Transverse colon (tissue), 4 donors: ENCODE results near the gene DPH7. TPM values are rescaled to one million over a fixed set of nuclear protein-coding genes. Genes with fewer than 3 reads are reported as not detected.

ENCODE experiments used
- DNase-seq: peaks from one replicate; pipeline ENCODE4 v3.0.0-alpha.2; 2019
- H3K27ac ChIP-seq, 4 donors: fragments of 200-600 bp; sonication (generic); 2 replicates each; pipeline ENCODE4 v1.5.1; 2016 to 2018; ENCODE audit warnings: inconsistent platforms in 4 of 4
- H3K27me3 ChIP-seq: fragments of 200-600 bp; sonication (generic); 2 replicates; pipeline ENCODE4 v1.5.1; 2017; ENCODE audit warnings: inconsistent platforms
- H3K36me3 ChIP-seq, 4 donors: fragments of 200-600 bp; sonication (generic); 2 replicates each; pipeline ENCODE4 v1.5.1; 2017 to 2019; ENCODE audit warnings: inconsistent platforms in 4 of 4
- H3K4me1 ChIP-seq, 4 donors: fragments of 200-600 bp; sonication (generic); 2 replicates each; pipeline ENCODE4 v1.5.1; 2017 to 2020; ENCODE audit warnings: inconsistent platforms in 4 of 4
- H3K4me3 ChIP-seq, 4 donors: fragments of 200-600 bp; sonication (generic); 1 replicate in 1 of 4; 2 replicates in 3 of 4; pipeline versions ENCODE4 v1.5.1 to v1.6.1; 2017 to 2019; ENCODE audit warnings: inconsistent platforms in 4 of 4
- H3K9me3 ChIP-seq, 2 donors: fragments of 200-600 bp; sonication (generic); 2 replicates each; pipeline ENCODE4 v1.5.1; 2017 to 2019; ENCODE audit warnings: inconsistent platforms in 2 of 2
- EP300 ChIP-seq: sonication (generic); formaldehyde crosslinking; IDR thresholded peaks from one replicate; pipeline ENCODE4 v1.6.1; 2017; ENCODE audit warnings: antibody characterized with exemption, low read depth
- POLR2A ChIP-seq: fragments of 450-650 bp; IDR thresholded peaks from one replicate; pipeline ENCODE4 v1.6.1; 2016; ENCODE audit warnings: antibody characterized with exemption, mild to moderate bottlenecking, moderate library complexity
- POLR2AphosphoS5 ChIP-seq, 3 donors: sonication (generic); formaldehyde crosslinking; IDR thresholded peaks; one replicate each; pipeline ENCODE4 v1.6.1; 2016; ENCODE audit warnings: antibody characterized with exemption in 3 of 3
- WGBS, 2 donors: methylation state at CpG; one replicate each; pipeline ENCODE4 v1.1.5; 2018; ENCODE audit warnings: low coverage in 1 of 2; 5-methylcytosine and 5-hydroxymethylcytosine counted together
- in situ Hi-C, 4 donors: fragments of 200-750 bp; cut with MboI; loops; one replicate each; pipeline versions ENCODE4 v1.15.0 to v1.15.1; 2017; ENCODE audit warnings: low sequenced_read_pairs in 3 of 4, low pct_ligation_motif_present in 1 of 4, low pct_unique_long_range_greater_than_20kb in 1 of 4
- intact Hi-C: fragments of 100-400 bp; cut with DNase I; formaldehyde crosslinking; loops from one replicate; pipeline ENCODE4 v1.15.1; 2023; ENCODE audit warnings: low total_unique reads
- total RNA-seq, 4 donors: library from RNA; depleted of rRNA; stranded (reverse); fragments of >200 nt; gene quantifications; one replicate each; pipeline ENCODE4 v1.1.0, GENCODE V29; 2016
- TF ChIP-seq, protein P1 (sequence below), 5 experiments: fragments of 200-600 bp in 3 of 5; fragments of 450-650 bp in 2 of 5; sonication (generic) in 3 of 5; IDR thresholded peaks; 1 replicate in 2 of 5; 2 replicates in 3 of 5; pipeline ENCODE4 v1.5.1; 2016 to 2017; ENCODE audit warnings: antibody characterized with exemption in 5 of 5, inconsistent platforms in 3 of 5, mild to moderate bottlenecking in 2 of 5, moderate library complexity in 1 of 5

The DPH7 gene
- total RNA-seq, 4 donors from 2014 or later: 28.8 to 53.5 (median 36.6) TPM

GRCh38 chr9:137564817-137565411 lies 13.8 kb downstream of the DPH7 start:
- no peaks in the 10 kb centered on the region for H3K9me3 ChIP-seq
- H3K4me3 ChIP-seq: no peak overlapping the region
- H3K36me3 ChIP-seq: peaks cover 0 to 12% (median 2%) of the 10 kb centered on the region in 4 donors
- H3K27ac ChIP-seq: no peak overlapping the region
- no peak for TF ChIP-seq EP300
- 77 to 85% methylated on average over 6 to 18 of the region's 18 CpGs for WGBS, 2 donors
- in situ Hi-C loops (no loop called here), intact Hi-C loops (no loop called here)
- H3K27me3 ChIP-seq: no peaks in the 10 kb centered on the region
- DNase-seq: no peak
- no peaks in the 10 kb centered on the region for H3K4me1 ChIP-seq

- in situ Hi-C loops: no loop called here
- WGBS, 2 donors: 89 to 100% methylated on average over 1 to 10 of the region's 10 CpGs
- TF ChIP-seq, protein P1, sequence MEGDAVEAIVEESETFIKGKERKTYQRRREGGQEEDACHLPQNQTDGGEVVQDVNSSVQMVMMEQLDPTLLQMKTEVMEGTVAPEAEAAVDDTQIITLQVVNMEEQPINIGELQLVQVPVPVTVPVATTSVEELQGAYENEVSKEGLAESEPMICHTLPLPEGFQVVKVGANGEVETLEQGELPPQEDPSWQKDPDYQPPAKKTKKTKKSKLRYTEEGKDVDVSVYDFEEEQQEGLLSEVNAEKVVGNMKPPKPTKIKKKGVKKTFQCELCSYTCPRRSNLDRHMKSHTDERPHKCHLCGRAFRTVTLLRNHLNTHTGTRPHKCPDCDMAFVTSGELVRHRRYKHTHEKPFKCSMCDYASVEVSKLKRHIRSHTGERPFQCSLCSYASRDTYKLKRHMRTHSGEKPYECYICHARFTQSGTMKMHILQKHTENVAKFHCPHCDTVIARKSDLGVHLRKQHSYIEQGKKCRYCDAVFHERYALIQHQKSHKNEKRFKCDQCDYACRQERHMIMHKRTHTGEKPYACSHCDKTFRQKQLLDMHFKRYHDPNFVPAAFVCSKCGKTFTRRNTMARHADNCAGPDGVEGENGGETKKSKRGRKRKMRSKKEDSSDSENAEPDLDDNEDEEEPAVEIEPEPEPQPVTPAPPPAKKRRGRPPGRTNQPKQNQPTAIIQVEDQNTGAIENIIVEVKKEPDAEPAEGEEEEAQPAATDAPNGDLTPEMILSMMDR (IDR thresholded peaks at IDR 0.05): no peak
- TF ChIP-seq POLR2A (no peak), POLR2AphosphoS5 (IDR thresholded peaks at IDR 0.05) (no peak), EP300 (no peak)
- intact Hi-C loops: no loop called here
- no peaks in the 10 kb centered on the region for H3K4me1 ChIP-seq
- no peaks in the 10 kb centered on the region for H3K27me3 ChIP-seq
- H3K4me3 ChIP-seq: no peak overlapping the region
- no peak for DNase-seq
- no peaks in the 10 kb centered on the region for H3K9me3 ChIP-seq
- H3K27ac ChIP-seq: no peak overlapping the region
- peaks cover 0 to 12% (median 3%) of the 10 kb centered on the region in 4 donors for H3K36me3 ChIP-seq
These were observed 14.6 kb downstream of the DPH7 start for GRCh38 chr9:137564134-137564533.

GRCh38 chr9:137558127-137558526 lies 20.6 kb downstream of the DPH7 start:
- in situ Hi-C loops: no loop called here
- Histone ChIP-seq H3K4me1 (peaks cover under 1 to 17% (median 4%) of the 10 kb centered on the region in 4 donors), H3K4me3 (no peak overlapping the region), H3K27ac (no peak overlapping the region), H3K27me3 (no peaks in the 10 kb centered on the region), H3K36me3 (peaks cover 0 to 16% (median 2%) of the 10 kb centered on the region in 4 donors), H3K9me3 (no peaks in the 10 kb centered on the region)
- TF ChIP-seq POLR2AphosphoS5 (IDR thresholded peaks at IDR 0.05): no peak
- TF ChIP-seq POLR2A: no peak
- intact Hi-C loops: no loop called here
- no peak for DNase-seq
- WGBS, 2 donors: 94 to 96% methylated on average over 3 to 4 of the region's 4 CpGs

DNA sequence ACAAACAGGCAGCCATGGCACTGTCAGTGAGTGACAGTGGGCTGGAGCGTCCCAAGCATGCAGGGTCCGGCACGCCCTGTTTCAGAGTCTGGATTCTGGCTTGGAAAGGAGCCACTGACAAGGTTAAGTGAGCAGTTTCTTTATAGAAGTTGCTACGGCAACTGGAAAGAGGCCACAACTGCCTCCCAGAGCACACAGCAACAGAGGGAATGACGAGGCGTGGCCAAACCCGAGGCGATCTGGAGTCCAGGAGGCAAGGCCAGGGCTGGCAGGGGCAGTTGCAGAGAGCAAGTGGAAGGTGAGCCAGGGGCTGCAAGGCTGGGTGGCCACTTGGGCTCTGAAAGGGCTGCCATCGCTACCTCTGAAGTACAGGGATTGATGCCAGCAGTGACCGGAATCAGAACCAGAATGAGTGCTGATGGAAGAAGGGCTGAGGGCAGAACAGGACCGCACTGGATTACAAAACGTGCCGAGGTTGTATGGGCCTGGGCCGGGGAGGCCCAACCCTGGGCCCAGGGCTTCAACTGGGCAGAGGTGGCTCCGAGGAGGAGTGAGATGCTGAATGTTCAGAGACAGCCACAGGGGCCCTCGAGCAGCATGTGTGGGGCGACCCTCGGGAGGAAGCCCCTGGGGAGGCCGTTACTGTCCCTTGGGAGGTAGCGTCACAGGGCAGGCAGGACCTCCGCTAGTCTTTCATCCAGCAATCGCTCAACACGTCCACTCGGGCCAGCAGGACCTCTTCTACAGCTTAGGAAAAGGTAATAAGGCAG lies 22.5 kb downstream of the DPH7 start:
- in situ Hi-C loops (no loop called here), intact Hi-C loops (no loop called here)
- DNase-seq: peak; percentile 65
- H3K27ac ChIP-seq: peak overlapping the region; percentile 2 to 69 (median 35)
- no peak overlapping the region for H3K4me3 ChIP-seq
- no peaks in the 10 kb centered on the region for H3K9me3 ChIP-seq
- H3K4me1 ChIP-seq: peaks cover 10 to 27% (median 11%) of the 10 kb centered on the region in 4 donors
- peaks cover 0 to 16% (median 2%) of the 10 kb centered on the region in 4 donors for H3K36me3 ChIP-seq
- H3K27me3 ChIP-seq: no peaks in the 10 kb centered on the region
- 66 to 87% methylated on average over 7 to 24 of the region's 24 CpGs for WGBS, 2 donors
- TF ChIP-seq POLR2AphosphoS5 (IDR thresholded peaks at IDR 0.05): peak in 1 of 3 donors; percentile 25
- TF ChIP-seq, protein P1 (IDR thresholded peaks at IDR 0.05): no peak

GRCh38 chr9:137555179-137555578 lies 23.5 kb downstream of the DPH7 start:
- no peaks in the 10 kb centered on the region for H3K9me3 ChIP-seq
- in situ Hi-C loops (no loop called here), intact Hi-C loops (no loop called here)
- no peak overlapping the region for H3K27ac ChIP-seq
- no peak for DNase-seq
- H3K4me1 ChIP-seq: peaks cover 10 to 27% (median 15%) of the 10 kb centered on the region in 4 donors
- H3K27me3 ChIP-seq: no peaks in the 10 kb centered on the region
- H3K36me3 ChIP-seq: peaks cover 0 to 16% (median 2%) of the 10 kb centered on the region in 4 donors
- no peak overlapping the region for H3K4me3 ChIP-seq
- TF ChIP-seq POLR2AphosphoS5 (IDR thresholded peaks at IDR 0.05): no peak
- no peak for TF ChIP-seq EP300
- TF ChIP-seq, protein P1 (IDR thresholded peaks at IDR 0.05): no peak
- no peak for TF ChIP-seq POLR2A
- WGBS, 2 donors: 94% methylated on average over 10 of the region's 10 CpGs; no CpG with 5 or more reads in 1 of the 2 donors
